K562 (cell line): Measurements from ENCODE around the gene IKBKE. TPM values are rescaled to one million over a fixed set of nuclear protein-coding genes. Genes with fewer than 3 reads are reported as not detected.
A peak's percentile ranks its signal among the peaks of the same experiment; 100 is the strongest.

Source experiments
- CCNT2 ChIP-seq: IDR thresholded peaks from 2 replicates; pipeline ENCODE4 v1.6.1; 2011; ENCODE audit warnings: borderline replicate concordance, low read depth, mild to moderate bottlenecking, moderate library complexity, mixed read lengths, low read length; ENCODE audit not compliant: insufficient read length; ENCODE audit errors: extremely low read depth
- ELF4 ChIP-seq: fragments of 450-650 bp; formaldehyde crosslinking; IDR thresholded peaks from 2 replicates; pipeline ENCODE4 v1.4.0; 2022; ENCODE audit warnings: missing genetic modification characterization
- ETV1 ChIP-seq: fragments of 450-650 bp; conservative IDR thresholded peaks from 2 replicates; pipeline ENCODE4 v1.6.1; 2016; ENCODE audit warnings: missing genetic modification characterization, control low read depth, low read depth, missing compliant biosample characterization
- FOXP1 ChIP-seq: sonication (generic); formaldehyde crosslinking; IDR thresholded peaks from 2 replicates; pipeline ENCODE4 v1.8.0; 2022; ENCODE audit warnings: mild to moderate bottlenecking, missing genetic modification reagents
- HNRNPK ChIP-seq: fragments of 200-400 bp; formaldehyde crosslinking; IDR thresholded peaks from one replicate; pipeline ENCODE4 v1.6.1; 2018; ENCODE audit warnings: mild to moderate bottlenecking, low read depth, low read length; ENCODE audit not compliant: poor library complexity, severe bottlenecking
- LCOR ChIP-seq: sonication (generic); formaldehyde crosslinking; IDR thresholded peaks from 2 replicates; pipeline ENCODE4 v1.8.0; 2022; ENCODE audit warnings: mild to moderate bottlenecking, missing genetic modification reagents
- MCM7 ChIP-seq, 2 experiments: fragments of 450-650 bp; IDR thresholded peaks; 2 replicates each; pipeline ENCODE4 v1.6.1; 2016 to 2018
- MEF2D ChIP-seq: conservative IDR thresholded peaks from 2 replicates; pipeline ENCODE4 v1.6.1; 2016; ENCODE audit warnings: low read depth, missing genetic modification characterization, missing compliant biosample characterization
- NFIX ChIP-seq: fragments of 250-450 bp; sonication (Bioruptor Pico); IDR thresholded peaks from 2 replicates; pipeline ENCODE4 v1.4.0; 2020; ENCODE audit warnings: low read depth, mild to moderate bottlenecking, moderate library complexity
- PCBP1 ChIP-seq: fragments of 200-400 bp; formaldehyde crosslinking; IDR thresholded peaks from 2 replicates; pipeline ENCODE4 v1.6.1; 2018; ENCODE audit warnings: mild to moderate bottlenecking, low read depth, low read length; ENCODE audit not compliant: poor library complexity, severe bottlenecking
- SETDB1 ChIP-seq: IDR thresholded peaks from one replicate; pipeline ENCODE4 v1.6.1; 2012; ENCODE audit warnings: low read length, control low read depth, inconsistent platforms
- TAF7 ChIP-seq: fragments of 450-650 bp; IDR thresholded peaks from 2 replicates; pipeline ENCODE4 v1.6.1; 2016; ENCODE audit warnings: missing genetic modification characterization, missing compliant biosample characterization
- XRCC3 ChIP-seq: fragments of 450-650 bp; IDR thresholded peaks from 2 replicates; pipeline ENCODE4 v1.6.1; 2017; ENCODE audit warnings: mild to moderate bottlenecking, moderate library complexity
- XRCC5 ChIP-seq: fragments of 200-400 bp; formaldehyde crosslinking; IDR thresholded peaks from 2 replicates; pipeline ENCODE4 v1.6.1; 2017; ENCODE audit warnings: low read depth, mild to moderate bottlenecking, low read length
- ZNF263 ChIP-seq: sonication (generic); formaldehyde crosslinking; IDR thresholded peaks from 2 replicates; pipeline ENCODE4 v1.8.0; 2022; ENCODE audit warnings: mild to moderate bottlenecking, missing genetic modification reagents, borderline replicate concordance
- ZNF436 ChIP-seq: fragments of 250-450, 450-650 bp; sonication (Bioruptor Pico); formaldehyde crosslinking; IDR thresholded peaks from 2 replicates; pipeline ENCODE4 v1.7.0; 2020; ENCODE audit warnings: mild to moderate bottlenecking
- ZNF707 ChIP-seq: fragments of 250-450 bp; sonication (Bioruptor Pico); conservative IDR thresholded peaks from 2 replicates; pipeline ENCODE4 v1.8.0; 2022; ENCODE audit warnings: inconsistent platforms, mild to moderate bottlenecking, moderate library complexity
- ZNF780A ChIP-seq: fragments of 250-450 bp; sonication (Bioruptor Pico); IDR thresholded peaks from 2 replicates; pipeline ENCODE4 v1.5.0; 2021; ENCODE audit warnings: mild to moderate bottlenecking
- polyA plus RNA-seq, 8 experiments: library from polyadenylated mRNA; depleted of rRNA in 4 of 8; stranded (reverse) in 5 of 8; unstranded in 3 of 8; fragments of >200 nt; fragmentation: Nextera tagmentation in 2 of 8; fragmentation: Illumina TruSeq in 1 of 8; extraction: Ambion mirVana in 2 of 8; extraction: Trizol in 1 of 8; gene quantifications; 2 replicates each; pipeline versions ENCODE4 v1.2.1 to v1.2.3, GENCODE V29; 2011 to 2014; ENCODE audit warnings: inconsistent platforms in 1 of 8, missing spikeins in 1 of 8
- total RNA-seq, 7 experiments: library from RNA; depleted of rRNA in 6 of 7; stranded (reverse); fragments of >200 nt in 6 of 7; fragmentation: Illumina TruSeq in 2 of 7; extraction: Trizol in 2 of 7; gene quantifications; 2 replicates each; pipeline versions ENCODE4 v1.2.1 to v1.2.3, GENCODE V29; 2011 to 2021; ENCODE audit warnings: low replicate concordance in 1 of 7
- TF ChIP-seq, protein P1 (sequence below): fragments of 250-450 bp; sonication (Bioruptor Pico); IDR thresholded peaks from 2 replicates; pipeline ENCODE4 v1.8.0; 2022; ENCODE audit warnings: inconsistent platforms, mild to moderate bottlenecking, moderate library complexity, borderline replicate concordance
- TF ChIP-seq, protein P2 (sequence below): sonication (generic); formaldehyde crosslinking; IDR thresholded peaks from 2 replicates; pipeline ENCODE4 v1.9.0; 2022; ENCODE audit warnings: mild to moderate bottlenecking, missing genetic modification reagents
- TF ChIP-seq, protein P3 (sequence below): sonication (generic); formaldehyde crosslinking; IDR thresholded peaks from 2 replicates; pipeline ENCODE4 v1.8.0; 2023; ENCODE audit warnings: mild to moderate bottlenecking, missing genetic modification reagents
- TF ChIP-seq, protein P4 (sequence below), 2 experiments: fragments of 450-650 bp; conservative IDR thresholded peaks; 2 replicates each; pipeline ENCODE4 v1.6.1; 2017; ENCODE audit warnings: mild to moderate bottlenecking in 2 of 2, moderate library complexity in 2 of 2

Gene IKBKE
- total and polyA plus RNA-seq, 9 of the 15 experiments (the other 6 are each of a cell fraction or from before 2014, with no cell fraction given) = 2.3 to 9.0 (median 4.8) TPM

DNA sequence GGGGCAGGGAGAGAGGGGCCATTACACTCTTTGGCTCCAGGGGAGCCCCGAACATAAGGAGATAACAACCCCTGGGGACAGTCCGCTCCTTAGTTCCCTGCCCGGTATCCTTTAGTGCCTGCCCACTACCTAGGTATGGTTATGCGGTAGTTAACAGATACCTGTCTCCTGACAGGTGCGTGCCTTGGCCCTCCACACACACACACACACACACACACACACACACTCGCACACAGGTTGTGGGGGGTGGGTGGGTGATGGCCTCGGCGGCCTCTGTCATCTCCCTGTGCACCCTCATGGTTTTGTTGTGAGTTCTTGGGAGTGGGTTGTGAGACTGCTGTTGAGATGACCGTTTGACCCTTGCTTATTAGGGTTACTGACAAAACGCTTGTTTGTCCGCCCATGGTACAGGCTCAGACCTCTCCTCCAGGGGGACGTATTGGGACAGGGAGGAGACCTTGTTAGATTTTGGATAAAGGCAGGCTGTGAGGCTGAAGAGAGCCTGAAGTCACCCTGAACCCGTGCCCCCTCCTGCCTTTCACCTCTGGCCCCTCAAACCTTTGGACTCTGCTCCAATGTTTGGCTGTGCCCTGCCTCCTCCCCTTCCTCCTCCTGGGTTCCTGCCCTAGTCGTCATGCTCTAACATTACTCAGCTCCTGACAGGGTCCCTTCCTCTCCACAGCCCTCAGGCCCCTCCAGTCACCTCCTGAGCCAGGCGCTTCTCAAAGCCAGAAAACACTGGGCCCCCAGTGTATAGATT, 38.0 kb downstream of the IKBKE start (continued):
- TF ChIP-seq FOXP1 (CRISPR knock-in tag) = 0 out of 2 replicates have a peak, but pooled peaks have one; percentile 52
- no peak for TF ChIP-seq ELF4
- TF ChIP-seq ZNF707 = no peak
- no peak for TF ChIP-seq XRCC3
- TF ChIP-seq MEF2D = no peak
- no peak for TF ChIP-seq XRCC5
- no peak for TF ChIP-seq MCM7 (IDR thresholded peaks at IDR 0.05)
- TF ChIP-seq LCOR = no peak
- TF ChIP-seq, protein P1, sequence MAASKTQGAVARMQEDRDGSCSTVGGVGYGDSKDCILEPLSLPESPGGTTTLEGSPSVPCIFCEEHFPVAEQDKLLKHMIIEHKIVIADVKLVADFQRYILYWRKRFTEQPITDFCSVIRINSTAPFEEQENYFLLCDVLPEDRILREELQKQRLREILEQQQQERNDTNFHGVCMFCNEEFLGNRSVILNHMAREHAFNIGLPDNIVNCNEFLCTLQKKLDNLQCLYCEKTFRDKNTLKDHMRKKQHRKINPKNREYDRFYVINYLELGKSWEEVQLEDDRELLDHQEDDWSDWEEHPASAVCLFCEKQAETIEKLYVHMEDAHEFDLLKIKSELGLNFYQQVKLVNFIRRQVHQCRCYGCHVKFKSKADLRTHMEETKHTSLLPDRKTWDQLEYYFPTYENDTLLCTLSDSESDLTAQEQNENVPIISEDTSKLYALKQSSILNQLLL (CRISPR knock-in tag) = no peak
- TF ChIP-seq, protein P2, sequence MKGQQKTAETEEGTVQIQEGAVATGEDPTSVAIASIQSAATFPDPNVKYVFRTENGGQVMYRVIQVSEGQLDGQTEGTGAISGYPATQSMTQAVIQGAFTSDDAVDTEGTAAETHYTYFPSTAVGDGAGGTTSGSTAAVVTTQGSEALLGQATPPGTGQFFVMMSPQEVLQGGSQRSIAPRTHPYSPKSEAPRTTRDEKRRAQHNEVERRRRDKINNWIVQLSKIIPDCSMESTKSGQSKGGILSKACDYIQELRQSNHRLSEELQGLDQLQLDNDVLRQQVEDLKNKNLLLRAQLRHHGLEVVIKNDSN = peak; percentile 55
- TF ChIP-seq ZNF263 (CRISPR knock-in tag) = peak; percentile 33; the same call in 1 of the 2 replicates
- no peak for TF ChIP-seq HNRNPK
- no peak for TF ChIP-seq ETV1
- no peak for TF ChIP-seq SETDB1
- no peak for TF ChIP-seq ZNF436 (CRISPR knock-in tag)
- TF ChIP-seq, protein P3, sequence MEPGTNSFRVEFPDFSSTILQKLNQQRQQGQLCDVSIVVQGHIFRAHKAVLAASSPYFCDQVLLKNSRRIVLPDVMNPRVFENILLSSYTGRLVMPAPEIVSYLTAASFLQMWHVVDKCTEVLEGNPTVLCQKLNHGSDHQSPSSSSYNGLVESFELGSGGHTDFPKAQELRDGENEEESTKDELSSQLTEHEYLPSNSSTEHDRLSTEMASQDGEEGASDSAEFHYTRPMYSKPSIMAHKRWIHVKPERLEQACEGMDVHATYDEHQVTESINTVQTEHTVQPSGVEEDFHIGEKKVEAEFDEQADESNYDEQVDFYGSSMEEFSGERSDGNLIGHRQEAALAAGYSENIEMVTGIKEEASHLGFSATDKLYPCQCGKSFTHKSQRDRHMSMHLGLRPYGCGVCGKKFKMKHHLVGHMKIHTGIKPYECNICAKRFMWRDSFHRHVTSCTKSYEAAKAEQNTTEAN = 0 out of 2 replicates have a peak, but pooled peaks have one; percentile 14
- TF ChIP-seq, protein P4, sequence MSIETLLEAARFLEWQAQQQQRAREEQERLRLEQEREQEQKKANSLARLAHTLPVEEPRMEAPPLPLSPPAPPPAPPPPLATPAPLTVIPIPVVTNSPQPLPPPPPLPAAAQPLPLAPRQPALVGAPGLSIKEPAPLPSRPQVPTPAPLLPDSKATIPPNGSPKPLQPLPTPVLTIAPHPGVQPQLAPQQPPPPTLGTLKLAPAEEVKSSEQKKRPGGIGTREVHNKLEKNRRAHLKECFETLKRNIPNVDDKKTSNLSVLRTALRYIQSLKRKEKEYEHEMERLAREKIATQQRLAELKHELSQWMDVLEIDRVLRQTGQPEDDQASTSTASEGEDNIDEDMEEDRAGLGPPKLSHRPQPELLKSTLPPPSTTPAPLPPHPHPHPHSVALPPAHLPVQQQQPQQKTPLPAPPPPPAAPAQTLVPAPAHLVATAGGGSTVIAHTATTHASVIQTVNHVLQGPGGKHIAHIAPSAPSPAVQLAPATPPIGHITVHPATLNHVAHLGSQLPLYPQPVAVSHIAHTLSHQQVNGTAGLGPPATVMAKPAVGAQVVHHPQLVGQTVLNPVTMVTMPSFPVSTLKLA (conservative IDR thresholded peaks at IDR 0.05) = no peak
- TF ChIP-seq TAF7 (tag) = no peak
- TF ChIP-seq ZNF780A (CRISPR knock-in tag) = no peak
- no peak for TF ChIP-seq PCBP1
- no peak for TF ChIP-seq NFIX (CRISPR knock-in tag)
- no peak for TF ChIP-seq CCNT2
